Measurements from ENCODE around the gene ZSCAN5A. TPM values are rescaled to one million over a fixed set of nuclear protein-coding genes. Genes with fewer than 3 reads are reported as not detected.
"Not testable (repeated sequence)": the region's sequence is repeated elsewhere in the genome, so short reads cannot be mapped to it uniquely, and the experiment has no call there.

ZSCAN5A gene
- polyA plus RNA-seq, 5 donors = 13.6 to 16.6 (median 15.2) TPM

DNA sequence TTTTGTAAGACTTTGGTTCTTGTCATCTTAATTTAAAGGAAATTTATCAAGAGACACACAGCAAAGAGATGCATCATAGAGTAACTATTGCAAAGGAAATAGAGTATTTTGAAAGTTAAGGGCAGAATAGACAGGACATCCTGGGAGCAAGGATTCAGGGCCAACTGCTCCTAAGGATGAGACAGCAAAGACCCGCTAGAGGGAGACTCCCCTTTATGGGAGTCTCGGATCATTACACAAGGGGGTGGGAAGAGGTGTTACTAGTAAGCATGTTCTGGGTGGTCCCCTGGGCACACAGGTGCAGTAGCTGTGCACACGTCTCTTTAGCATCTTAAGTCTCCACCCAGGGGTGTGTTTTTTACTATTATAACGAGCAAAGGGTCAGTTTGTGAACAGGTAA lies 102.9 kb downstream of the ZSCAN5A start:
- DNase-seq = no peak

DNA sequence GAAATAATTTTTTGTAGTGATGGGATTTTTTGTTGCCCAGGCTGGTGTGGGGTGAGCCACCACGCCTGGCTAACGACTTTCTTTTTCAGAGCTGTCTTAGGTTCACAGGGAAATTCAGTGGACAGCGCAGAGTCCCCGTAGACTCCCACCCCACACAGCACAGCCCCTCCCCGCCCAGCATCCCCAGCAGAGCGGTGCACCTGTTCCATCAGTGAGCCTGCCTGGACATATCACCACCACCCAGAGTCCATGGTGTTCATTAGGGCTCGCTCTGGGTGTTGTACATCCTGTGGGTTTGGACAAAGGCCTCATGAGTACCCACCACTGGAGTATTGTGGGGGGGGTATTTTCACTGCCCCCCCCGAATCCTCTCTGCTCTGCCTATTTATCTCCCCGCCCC lies 104.6 kb downstream of the ZSCAN5A start:
- not testable (repeated sequence) for DNase-seq

GRCh38 chr19:56209091-56209490 lies 105.5 kb downstream of the ZSCAN5A start:
- no peak for DNase-seq

- DNase-seq = not testable (repeated sequence)
Measured at GRCh38 chr19:56207581-56207980, 107.1 kb downstream of the ZSCAN5A start.

DNA sequence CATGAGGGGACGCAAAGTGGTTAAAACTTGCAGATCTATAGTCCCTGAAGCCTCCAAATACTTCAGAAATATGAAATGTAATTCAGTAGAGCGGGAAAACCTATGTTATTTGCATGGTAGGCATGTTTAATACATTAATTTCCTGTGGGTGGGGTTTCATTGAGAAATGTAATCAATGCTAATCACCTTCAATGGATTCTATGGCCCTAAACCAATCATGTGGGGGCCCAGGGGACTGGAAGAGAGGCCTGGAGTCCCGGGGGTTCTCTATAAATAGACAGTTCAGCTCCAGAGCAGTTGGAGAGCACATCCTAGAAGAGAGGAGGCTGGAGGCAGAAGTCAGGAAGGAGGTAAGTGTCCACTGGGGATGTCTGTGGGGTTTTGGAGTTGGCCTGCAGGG lies 112.7 kb downstream of the ZSCAN5A start, which contains the start of gene ZSCAN5C:
Gene ZSCAN5C, plus strand, starts transcription at position 301 of the 400 bp plus-strand sequence. CDS start 3,641 bp downstream, outside the sequence.
- DNase-seq = no peak

DNA sequence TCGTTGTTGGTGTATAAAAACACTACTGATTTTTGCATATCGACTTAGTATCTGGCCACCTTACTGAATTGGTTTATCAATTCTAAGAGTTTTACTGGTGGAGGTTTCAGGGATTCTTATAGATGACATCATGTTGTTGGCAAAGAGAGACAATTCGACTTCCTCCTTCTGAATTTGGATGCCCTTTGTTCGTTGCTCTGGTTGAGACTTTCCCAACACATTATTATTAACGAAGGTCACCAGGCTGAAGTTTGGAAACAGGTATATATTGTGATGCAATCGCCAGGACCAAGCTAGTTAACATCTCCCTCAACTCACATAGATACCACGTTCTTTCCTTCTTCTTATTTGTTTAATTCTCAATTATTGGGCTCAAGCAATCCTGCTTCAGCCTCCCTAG lies 115.0 kb downstream of the ZSCAN5A start:
- DNase-seq = no peak

DNA sequence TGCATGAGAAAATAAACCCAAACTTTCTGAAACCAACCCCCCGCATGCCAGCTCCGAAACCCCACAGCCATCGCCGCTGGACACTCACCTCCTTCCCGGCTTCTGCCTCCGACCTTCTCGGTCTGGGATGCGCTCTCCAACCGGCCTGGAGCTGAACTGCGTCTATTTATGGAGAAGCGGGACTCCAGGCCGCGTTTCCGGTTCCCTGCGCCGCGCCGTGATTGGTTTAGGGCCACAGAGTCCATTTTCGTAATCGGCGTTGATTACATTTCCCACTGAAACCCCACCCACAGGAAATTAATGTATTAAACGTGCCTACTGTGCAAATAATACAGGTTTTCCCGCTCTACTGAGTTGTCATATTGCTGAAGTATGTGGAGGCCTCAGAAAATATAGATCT lies 117.0 kb downstream of the ZSCAN5A start, which contains the start of gene ZSCAN5B:
Gene ZSCAN5B, minus strand, starts transcription at position 138 of the 400 bp plus-strand sequence. CDS start 4,731 bp downstream, outside the sequence.
- not testable (repeated sequence) for DNase-seq

- no peak for DNase-seq
Measured at GRCh38 chr19:56193981-56194640, 120.5 kb downstream of the ZSCAN5A start.

- DNase-seq = no peak
Measured at GRCh38 chr19:56191711-56192110, 122.9 kb downstream of the ZSCAN5A start.

GRCh38 chr19:56191115-56191514 lies 123.5 kb downstream of the ZSCAN5A start:
- no peak for DNase-seq

DNA sequence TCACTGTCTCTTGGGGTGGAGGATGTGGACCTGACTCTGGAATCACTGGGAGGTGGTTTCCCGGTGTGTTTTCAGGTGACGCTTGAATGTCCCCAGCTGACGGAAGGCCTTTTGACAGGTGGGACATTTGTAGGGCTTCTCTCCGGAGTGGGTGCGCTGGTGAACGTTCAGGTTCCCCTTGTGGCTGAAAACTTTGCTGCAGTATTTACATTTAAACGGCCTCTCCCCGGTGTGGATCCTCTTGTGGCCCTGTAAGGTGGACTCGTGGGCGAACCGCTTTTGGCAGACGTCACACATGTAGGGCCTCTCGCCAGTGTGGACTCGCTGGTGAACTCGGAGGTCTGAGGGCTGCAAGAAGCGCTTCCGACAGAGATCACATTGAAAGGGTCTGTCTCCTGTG lies 124.9 kb downstream of the ZSCAN5A start:
- no peak for DNase-seq

DNA sequence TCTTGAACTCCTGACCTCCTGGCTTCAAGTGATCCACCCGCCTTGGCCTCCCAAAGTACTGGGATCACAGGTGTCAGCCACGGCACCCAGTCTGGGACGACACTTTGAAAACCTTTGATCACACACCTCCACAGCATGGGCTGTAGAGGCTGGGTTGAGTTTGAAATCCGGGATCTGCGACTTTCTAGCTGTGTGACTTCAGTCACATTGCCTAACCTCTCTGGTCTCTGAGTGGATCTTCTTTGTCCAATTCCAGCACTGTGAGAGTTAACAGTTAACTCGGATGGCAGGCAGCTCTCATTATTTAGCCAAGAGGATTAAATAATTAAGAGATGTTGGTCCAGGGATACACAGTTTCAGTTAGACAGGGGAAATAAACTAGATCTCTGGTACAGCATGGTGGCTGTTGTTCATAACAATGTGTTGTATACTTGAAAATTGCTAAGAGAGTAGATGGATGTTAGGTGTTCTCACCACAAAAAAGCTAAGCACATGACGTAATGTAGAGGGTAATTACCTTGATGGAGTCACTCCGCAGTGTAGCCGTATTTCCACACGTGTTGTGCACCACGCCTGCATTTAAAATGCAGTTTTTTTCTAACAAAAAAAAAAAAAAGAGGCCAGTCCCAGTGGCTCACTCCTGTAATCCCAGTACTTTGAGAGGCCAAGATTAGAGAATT lies 136.9 kb downstream of the ZSCAN5A start:
- DNase-seq = no peak

- no peak for DNase-seq
Measured at GRCh38 chr19:56176881-56177280, 137.8 kb downstream of the ZSCAN5A start.

DNA sequence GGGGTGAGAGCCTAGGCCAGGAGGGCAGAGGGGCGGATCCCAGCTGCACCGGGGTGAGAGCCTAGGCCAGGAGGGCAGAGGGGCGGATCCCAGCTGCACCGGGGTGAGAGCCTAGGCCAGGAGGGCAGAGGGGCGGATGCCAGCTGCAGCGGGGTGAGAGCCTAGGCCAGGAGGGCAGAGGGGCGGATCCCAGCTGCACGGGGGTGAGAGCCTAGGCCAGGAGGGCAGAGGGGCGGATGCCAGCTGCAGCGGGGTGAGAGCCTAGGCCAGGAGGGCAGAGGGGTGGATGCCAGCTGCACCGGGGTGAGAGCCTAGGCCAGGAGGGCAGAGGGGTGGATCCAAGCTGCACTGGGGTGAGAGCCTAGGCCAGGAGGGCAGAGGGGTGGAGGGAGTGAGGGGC lies 138.3 kb downstream of the ZSCAN5A start:
- not testable (repeated sequence) for DNase-seq

DNA sequence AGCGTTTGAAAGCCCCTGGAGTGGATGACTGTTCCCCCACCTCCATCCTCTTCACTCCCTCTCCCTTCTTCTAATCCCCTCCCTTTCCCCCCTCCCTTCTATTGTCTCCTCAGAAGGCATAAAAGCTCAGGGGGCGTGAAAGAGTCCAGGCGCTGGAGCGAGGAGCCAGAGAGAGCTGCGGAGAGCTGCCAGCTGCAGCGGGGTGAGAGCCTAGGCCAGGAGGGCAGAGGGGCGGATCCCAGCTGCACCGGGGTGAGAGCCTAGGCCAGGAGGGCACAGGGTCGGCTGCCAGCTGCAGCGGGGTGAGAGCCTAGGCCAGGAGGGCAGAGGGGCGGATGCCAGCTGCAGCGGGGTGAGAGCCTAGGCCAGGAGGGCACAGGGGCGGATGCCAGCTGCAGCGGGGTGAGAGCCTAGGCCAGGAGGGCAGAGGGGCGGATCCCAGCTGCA lies 138.8 kb downstream of the ZSCAN5A start, which contains the start of gene GALP:
Gene GALP, plus strand, starts transcription at position 148 of the 447 bp plus-strand sequence. CDS start 1,101 bp downstream, outside the sequence.
- not testable (repeated sequence) for DNase-seq

- DNase-seq = no peak
Measured at GRCh38 chr19:56174550-56174949, 140.1 kb downstream of the ZSCAN5A start.

GRCh38 chr19:56174086-56174485 lies 140.6 kb downstream of the ZSCAN5A start:
- DNase-seq = no peak

Other genes with a start within 250 kb of the ZSCAN5A start
- 10 to 100 TPM; 11.0 to 31.7 (median 16.1) TPM for gene ZNF787, start 193.5 kb downstream of the ZSCAN5A start, polyA plus RNA-seq (ENCODE audit: insufficient read depth in 1 of 5, insufficient read length in 5 of 5, low replicate concordance in 1 of 5)
- 10 to 100 TPM; 30.5 to 62.6 (median 51.1) TPM for gene ZNF444, start 173.6 kb downstream of the ZSCAN5A start, polyA plus RNA-seq (ENCODE audit: insufficient read depth in 1 of 5, insufficient read length in 5 of 5, low replicate concordance in 1 of 5)
- not detected for gene GALP, start 138.8 kb downstream of the ZSCAN5A start, polyA plus RNA-seq (ENCODE audit: insufficient read depth in 1 of 5, insufficient read length in 5 of 5, low replicate concordance in 1 of 5)
- gene ZSCAN5B, start 117.1 kb downstream of the ZSCAN5A start, polyA plus RNA-seq (ENCODE audit: insufficient read depth in 1 of 5, insufficient read length in 5 of 5, low replicate concordance in 1 of 5) = under 1 TPM in 2 of 5 donors, not detected in 3; 0.09 to 0.13 TPM
- gene ZSCAN5C, start 112.6 kb downstream of the ZSCAN5A start, polyA plus RNA-seq (ENCODE audit: insufficient read depth in 1 of 5, insufficient read length in 5 of 5, low replicate concordance in 1 of 5) = not detected
- 1 to 10 TPM; 1.9 to 4.4 (median 3.5) TPM for gene EDDM13, start 42.1 kb downstream of the ZSCAN5A start, polyA plus RNA-seq (ENCODE audit: insufficient read depth in 1 of 5, insufficient read length in 5 of 5, low replicate concordance in 1 of 5)
- 10 to 100 TPM in 3 of 5 donors, 1 to 10 TPM in 2; 6.7 to 12.2 (median 10.2) TPM for gene ZNF582, start 78.7 kb upstream of the ZSCAN5A start, polyA plus RNA-seq (ENCODE audit: insufficient read depth in 1 of 5, insufficient read length in 5 of 5, low replicate concordance in 1 of 5)
- gene ZNF583, start 89.5 kb upstream of the ZSCAN5A start, polyA plus RNA-seq (ENCODE audit: insufficient read depth in 1 of 5, insufficient read length in 5 of 5, low replicate concordance in 1 of 5) = 10 to 100 TPM in 2 of 5 donors, 1 to 10 TPM in 3; 9.1 to 16.3 (median 9.9) TPM
- gene ZNF667, start 162.5 kb upstream of the ZSCAN5A start, polyA plus RNA-seq (ENCODE audit: insufficient read depth in 1 of 5, insufficient read length in 5 of 5, low replicate concordance in 1 of 5) = 10 to 100 TPM; 10.9 to 21.3 (median 18.7) TPM
- 10 to 100 TPM; 16.2 to 48.0 (median 39.0) TPM for gene ZNF471, start 193.0 kb upstream of the ZSCAN5A start, polyA plus RNA-seq (ENCODE audit: insufficient read depth in 1 of 5, insufficient read length in 5 of 5, low replicate concordance in 1 of 5)
- gene ZFP28, start 224.1 kb upstream of the ZSCAN5A start, polyA plus RNA-seq (ENCODE audit: insufficient read depth in 1 of 5, insufficient read length in 5 of 5, low replicate concordance in 1 of 5) = 10 to 100 TPM in 4 of 5 donors, 1 to 10 TPM in 1; 9.7 to 17.6 (median 15.3) TPM

Data from right lung (tissue), 5 donors.